HG02642 (cell line): Measurements from ENCODE around the gene ZNF561.
A peak's percentile ranks its signal among the peaks of the same experiment; 100 is the strongest.
"Not testable (repeated sequence)": the region's sequence is repeated elsewhere in the genome, so short reads cannot be mapped to it uniquely, and the experiment has no call there.

Experiments used
- ATAC-seq: cut with Tn5 transposase; IDR thresholded peaks from one replicate; pipeline ENCODE4 v1.9.1; 2021; ENCODE audit warnings: mild to moderate bottlenecking; ENCODE audit not compliant: unreplicated experiment, poor library complexity

ZNF561 gene

DNA sequence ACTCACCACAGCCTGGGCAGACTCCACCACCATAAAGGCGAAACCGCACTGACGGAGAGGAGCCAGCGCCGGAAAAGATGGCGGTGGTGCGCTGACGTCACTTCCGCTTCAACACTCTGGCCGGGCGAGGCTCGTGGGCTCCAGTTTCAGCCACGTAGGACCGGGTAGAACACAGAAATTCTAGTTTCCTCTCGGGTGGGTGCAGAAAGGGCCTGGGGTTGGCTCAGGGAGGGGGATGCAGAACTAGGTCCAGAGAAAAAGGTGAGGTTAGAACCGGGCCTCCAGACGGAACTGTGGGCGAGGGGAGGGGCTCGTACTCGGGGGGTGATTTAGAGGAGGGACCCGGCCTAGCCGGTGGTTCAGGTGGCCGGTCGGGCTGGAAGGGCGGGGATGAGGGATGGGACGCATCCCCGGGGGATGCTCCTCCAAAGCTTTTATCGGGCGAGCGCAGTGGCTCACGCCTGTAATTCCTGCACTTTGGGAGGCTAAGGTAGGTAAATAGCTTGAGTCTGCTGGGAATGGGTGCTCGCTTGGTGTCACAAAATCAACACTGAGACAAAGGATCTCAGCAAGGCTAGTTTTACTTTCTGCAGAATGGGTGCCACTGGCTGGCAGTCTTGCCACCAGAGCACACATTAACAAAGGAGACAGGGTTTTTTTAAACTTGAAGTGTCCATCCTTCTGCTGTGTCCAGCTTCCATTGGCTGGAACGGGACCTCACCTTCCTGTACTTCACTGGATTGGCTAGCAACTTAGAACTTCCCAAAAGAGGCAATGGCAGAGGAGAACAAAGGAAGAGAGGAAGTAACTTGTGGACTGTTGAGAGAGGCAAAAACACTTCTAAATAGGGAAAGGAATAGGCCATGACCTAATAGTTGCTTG is at the start of gene ZNF561:
ZNF561 (minus strand) TSS at position 77 of the 882 bp plus-strand sequence. CDS start 1,776 bp downstream, outside the sequence.
- peak; percentile 90 for ATAC-seq

DNA sequence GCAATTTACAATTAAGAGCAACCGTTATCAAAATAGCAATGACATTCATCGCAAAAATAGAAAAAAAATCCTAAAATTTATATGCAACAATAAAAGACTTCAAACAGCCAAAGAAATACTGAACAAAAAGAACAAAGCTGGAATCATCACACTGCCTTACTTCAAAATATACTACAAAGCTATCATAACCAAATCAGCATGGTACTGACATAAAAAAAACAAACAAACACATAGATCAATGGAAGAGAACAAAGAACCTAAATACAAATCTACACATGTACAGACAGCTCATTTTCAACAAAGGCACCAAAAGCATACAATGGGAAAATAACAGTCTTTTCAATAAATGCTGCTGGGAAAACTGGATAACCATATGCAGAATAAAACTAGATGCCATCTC is 47.5 kb upstream of the ZNF561 start:
- no peak for ATAC-seq

GRCh38 chr19:9667898-9668297 is 46.9 kb upstream of the ZNF561 start:
- no peak for ATAC-seq

GRCh38 chr19:9658769-9659168 is 37.7 kb upstream of the ZNF561 start:
- no peak for ATAC-seq

GRCh38 chr19:9653066-9653555 is 32.1 kb upstream of the ZNF561 start:
- not testable (repeated sequence) for ATAC-seq

DNA sequence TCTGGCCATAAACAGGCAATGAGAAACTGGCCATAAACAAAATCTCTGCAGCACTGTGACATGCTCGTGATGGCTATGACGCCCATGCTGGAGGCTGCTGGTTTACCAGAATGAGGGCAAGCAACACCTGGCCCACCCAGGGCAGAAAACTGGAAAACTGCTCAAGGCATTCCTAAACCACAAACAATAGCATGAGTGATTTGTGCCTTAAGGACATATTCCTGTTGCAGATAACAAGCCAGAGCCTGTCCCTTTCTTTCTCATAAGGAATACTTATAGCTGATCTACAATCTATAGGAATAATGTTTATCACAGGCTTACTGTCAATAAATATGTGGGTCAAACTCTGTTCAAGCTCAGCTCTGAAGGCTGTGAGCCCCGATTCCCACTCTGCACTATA is 30.4 kb upstream of the ZNF561 start:
- ATAC-seq = not testable (repeated sequence)

DNA sequence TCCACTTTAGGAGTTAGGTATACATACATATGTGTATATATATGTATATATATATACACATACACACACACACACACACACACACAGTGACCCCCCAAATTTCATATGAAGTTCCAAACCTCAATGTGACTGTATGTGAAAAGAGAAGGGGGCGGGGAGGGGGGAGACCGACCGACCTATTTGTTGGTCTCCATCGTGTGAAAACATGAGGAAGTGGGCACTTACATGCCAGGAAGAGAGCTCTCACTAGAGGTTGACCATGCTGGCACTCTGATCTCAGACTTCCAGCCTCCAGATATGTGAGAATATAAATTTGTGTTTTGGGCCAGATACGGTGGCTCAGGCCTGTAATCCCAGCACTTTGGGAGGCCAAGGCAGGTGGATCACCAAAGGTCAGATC is 29.3 kb upstream of the ZNF561 start:
- ATAC-seq = no peak

DNA sequence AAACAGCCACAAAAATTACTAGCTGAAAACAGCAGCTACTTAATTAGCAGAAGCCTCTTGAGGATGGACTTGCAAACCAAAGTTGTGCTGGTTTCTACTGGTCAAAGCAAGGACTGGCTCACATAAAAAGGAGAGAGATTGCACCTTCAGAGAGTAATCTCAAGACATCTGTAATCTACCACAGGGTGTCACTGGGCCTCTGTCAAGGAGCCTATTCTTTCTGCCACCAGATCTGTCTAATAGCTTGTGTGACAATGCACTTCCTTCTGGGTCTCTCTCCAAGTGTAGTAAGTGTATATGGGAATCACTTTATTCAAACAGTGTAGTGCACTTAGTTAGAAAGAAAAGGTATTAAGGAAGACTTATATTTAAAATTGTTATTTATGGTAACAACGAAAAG is 24.4 kb upstream of the ZNF561 start:
- ATAC-seq = no peak

DNA sequence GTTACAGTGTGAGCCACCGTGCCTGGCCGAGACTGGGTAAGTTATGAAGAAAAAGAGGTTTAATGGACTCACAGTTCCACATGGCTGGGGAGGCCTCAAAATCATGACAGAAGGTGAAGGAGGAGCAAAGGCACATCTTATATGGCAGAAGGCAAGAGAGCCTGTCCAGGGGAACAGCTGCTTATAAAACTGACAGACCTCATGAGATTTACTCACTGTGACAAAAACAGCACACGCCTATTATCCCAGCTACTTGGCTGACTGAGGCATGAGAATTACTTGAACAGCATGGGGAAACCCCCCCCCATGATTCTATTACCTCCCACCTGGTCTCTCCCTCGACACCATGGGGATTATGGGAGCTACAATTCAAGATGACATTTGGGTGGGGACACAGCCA is 23.4 kb upstream of the ZNF561 start:
- ATAC-seq = no peak

DNA sequence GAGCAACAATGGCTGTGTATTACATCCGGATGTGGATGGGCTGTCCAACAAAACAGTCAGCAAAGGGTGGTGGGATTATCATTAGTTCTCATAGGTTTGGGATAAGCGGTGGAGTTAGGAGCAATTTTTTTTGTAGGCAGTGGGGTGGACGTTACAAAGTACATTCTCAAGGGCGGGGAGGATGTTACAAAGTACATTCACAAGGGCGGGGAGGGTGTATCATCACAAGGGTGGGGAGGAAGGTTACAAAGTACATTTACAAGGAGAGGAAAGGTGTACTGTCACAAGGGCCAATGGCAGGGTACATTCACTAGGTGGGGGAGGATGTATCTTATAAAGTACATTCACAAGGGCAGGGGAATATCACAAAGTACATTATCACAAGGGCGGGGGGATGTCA is 20.8 kb upstream of the ZNF561 start:
- no peak for ATAC-seq

- ATAC-seq = no peak
Observed at GRCh38 chr19:9640956-9641355, 19.9 kb upstream of the ZNF561 start.

- ATAC-seq = no peak
Observed at GRCh38 chr19:9636018-9636417, 15.0 kb upstream of the ZNF561 start.

GRCh38 chr19:9627856-9628255 is 6.8 kb upstream of the ZNF561 start:
- ATAC-seq = no peak

DNA sequence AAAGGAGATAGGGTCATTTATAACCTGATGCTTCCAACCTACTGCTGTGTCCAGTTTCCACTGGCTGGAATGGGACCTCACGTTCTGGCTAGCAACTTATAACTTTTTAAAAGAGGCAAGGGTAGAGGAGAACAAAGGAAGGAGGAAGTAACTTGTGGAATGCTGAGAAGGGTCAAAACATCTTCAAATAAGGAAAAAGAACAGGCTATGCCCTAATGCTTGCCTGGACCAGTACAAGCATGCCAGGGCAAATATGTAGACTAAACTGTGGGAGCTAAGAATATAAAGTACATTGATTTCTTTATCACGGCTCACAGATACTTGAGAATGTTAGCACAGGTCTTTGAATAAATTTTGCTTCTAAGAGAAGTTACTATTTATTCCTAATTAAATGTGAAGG is 1.5 kb upstream of the ZNF561 start:
- no peak for ATAC-seq

DNA sequence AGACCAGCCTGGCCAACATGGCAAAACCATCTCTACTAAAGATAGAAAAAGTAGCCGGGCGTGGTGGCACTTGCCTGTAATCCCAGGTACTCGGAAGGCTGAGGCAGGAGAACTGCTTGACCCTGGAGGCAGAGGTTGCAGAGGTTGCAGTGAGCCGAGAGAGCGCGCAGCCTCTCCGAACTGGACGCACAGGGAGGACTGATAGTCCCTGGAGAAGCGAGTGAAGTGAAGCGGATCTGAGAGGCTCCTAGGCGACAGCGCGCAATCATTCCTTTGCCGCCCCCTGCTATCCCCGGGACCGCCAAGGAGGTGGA is 233 bp downstream of the ZNF561 start:
- no peak for ATAC-seq

DNA sequence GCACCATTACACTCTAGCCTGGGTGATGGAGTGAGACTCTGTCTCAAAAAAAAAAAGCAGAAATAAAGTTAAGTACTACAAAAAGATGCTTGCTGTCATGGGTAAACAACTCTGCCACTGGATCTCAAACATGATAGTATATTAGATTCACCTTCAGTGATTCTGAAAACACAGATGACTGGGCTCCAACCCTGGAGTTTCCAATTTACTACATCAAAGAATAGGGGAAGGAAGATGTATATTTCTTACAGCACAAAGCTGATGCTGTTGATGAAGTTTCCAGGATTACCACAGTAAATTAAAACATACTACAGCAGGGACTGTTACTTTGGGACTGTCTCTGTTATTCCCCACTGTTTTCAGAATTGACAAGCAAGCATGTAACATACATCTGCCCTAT is 5.2 kb downstream of the ZNF561 start:
- ATAC-seq = no peak

DNA sequence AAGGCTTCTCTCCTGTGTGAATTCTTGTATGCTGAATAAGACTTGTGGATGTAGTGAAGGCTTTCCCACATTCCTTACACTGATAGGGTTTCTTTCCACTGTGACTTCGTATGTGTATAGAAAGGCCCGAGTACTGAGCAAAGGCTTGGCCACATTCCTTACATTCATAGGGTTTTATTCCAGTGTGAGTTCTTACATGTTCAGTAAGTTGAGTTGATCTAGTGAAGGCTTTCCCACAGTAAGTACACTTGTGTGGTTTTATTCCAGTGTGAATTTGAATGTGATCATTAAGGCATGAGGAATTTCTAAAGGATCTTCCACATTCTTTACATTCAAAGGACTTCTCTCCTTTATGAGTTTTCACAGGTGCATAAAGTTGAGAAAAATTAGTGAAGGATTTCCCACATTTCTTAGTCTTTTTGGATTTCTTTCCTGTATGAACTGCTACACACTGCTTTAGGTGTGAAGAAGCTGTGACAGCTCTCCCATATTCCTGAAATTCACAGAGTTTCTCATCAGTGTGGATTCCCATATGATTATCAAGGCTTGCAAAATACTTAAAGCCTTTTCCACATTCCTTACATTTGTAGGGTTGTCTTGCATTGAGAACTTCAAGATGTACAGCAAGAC is 10.4 kb downstream of the ZNF561 start:
- no peak for ATAC-seq

DNA sequence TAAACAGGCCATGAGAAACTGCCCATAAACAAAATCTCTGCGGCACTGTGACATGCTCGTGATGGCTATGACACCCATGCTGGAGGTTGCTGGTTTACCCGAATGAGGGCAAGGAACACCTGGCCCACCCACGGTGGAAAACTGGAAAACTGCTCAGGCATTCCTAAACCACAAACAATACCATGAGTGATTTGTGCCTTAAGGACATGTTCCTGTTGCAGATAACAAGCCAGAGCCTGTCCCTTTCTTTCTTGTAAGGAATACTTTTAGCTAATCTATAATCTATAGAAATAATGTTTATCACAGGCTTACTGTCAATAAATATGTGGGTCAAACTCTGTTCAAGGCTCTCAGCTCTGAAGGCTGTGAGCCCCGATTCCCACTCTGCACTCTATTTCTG is 12.1 kb downstream of the ZNF561 start:
- no peak for ATAC-seq

- no peak for ATAC-seq
Observed at GRCh38 chr19:9597027-9597426, 24.0 kb downstream of the ZNF561 start.

- no peak for ATAC-seq
Observed at GRCh38 chr19:9586764-9587163, 34.3 kb downstream of the ZNF561 start.

DNA sequence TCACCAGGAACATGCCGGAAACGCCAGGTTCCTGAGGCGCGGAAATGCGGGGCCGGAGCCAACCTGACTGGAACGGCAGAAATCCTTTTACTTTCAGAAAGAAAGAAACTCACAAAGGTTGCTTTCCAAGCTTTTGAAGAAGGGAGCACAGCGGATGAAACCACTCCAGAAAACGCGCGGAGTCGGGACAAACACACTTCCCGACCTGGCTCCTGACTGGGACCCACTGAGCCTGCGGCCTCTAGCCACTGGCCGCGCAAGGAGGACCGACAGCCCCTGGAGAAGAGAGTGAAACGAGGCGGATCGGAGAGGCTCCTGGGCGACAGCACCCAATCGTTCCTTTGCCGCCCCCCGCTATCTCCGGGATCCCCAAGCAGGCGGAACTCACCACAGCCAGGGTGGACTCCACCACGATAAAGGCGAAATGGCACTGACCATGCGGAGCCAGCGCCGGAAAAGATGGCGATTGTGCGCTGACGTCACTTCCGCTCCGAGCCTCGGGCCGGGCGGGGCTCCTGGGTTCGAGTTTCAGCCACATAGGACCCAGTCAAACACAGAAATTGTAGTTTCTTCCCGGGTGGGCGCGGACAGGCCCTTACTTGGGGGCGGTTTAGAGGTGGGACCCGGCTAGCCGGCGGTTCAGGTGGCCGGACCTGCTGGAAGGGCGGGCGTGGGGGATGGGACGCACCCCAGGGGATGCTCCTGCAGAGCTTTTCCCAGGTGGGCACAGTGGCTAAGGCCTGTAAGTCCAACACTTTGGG is 36.8 kb downstream of the ZNF561 start, which contains the start of gene ZNF121:
ZNF121 (minus strand) TSS at position 432 of the 761 bp plus-strand sequence. CDS start 16,407 bp downstream, outside the sequence.
- ATAC-seq = peak; percentile 98
